DOHH2 (cell line): ENCODE measurements around the gene QRICH2.

Experiments used
- CTCF ChIP-seq: fragments of 200-600 bp; sonication (generic); IDR thresholded peaks from one replicate; pipeline ENCODE4 v1.5.1; 2014; ENCODE audit warnings: antibody characterized with exemption, mild to moderate bottlenecking, low read depth, low read length; ENCODE audit not compliant: poor library complexity, severe bottlenecking
- EZH2phosphoT487 ChIP-seq: fragments of 200-600 bp; sonication (generic); IDR thresholded peaks from 2 replicates; pipeline ENCODE4 v1.6.1; 2017; ENCODE audit warnings: borderline replicate concordance, mild to moderate bottlenecking, antibody characterized with exemption, low read length, moderate library complexity, mixed read lengths

- TF ChIP-seq CTCF (no peak), EZH2phosphoT487 (no peak)
Observed at GRCh38 chr17:76267051-76267576, 41.0 kb downstream of the QRICH2 start.
